Fibroblast of villous mesenchyme (primary cell): ENCODE results near the gene PLXDC2. TPM values are rescaled to one million over a fixed set of nuclear protein-coding genes. Genes with fewer than 3 reads are reported as not detected.
A peak's percentile ranks its signal among the peaks of the same experiment; 100 is the strongest.

Experiments used
- DNase-seq: peaks from one replicate; pipeline ENCODE4 v3.0.0-alpha.2; 2010; ENCODE audit warnings: low read depth
- H3K4me3 ChIP-seq: 2 replicates; pipeline ENCODE4 v1.5.1; 2011; ENCODE audit warnings: low read depth, mild to moderate bottlenecking, low read length
- total RNA-seq: library from RNA; depleted of rRNA; stranded (reverse); fragments of >200 nt; gene quantifications from 2 replicates; pipeline ENCODE4 v1.2.3, GENCODE V29; 2012
- TF ChIP-seq, protein P1 (sequence below): IDR thresholded peaks from 2 replicates; pipeline ENCODE4 v1.5.1; 2012; ENCODE audit warnings: low read depth, mild to moderate bottlenecking, low read length; ENCODE audit not compliant: insufficient read depth

Gene PLXDC2
- total RNA-seq, 1 donor: 19.0 TPM

DNA sequence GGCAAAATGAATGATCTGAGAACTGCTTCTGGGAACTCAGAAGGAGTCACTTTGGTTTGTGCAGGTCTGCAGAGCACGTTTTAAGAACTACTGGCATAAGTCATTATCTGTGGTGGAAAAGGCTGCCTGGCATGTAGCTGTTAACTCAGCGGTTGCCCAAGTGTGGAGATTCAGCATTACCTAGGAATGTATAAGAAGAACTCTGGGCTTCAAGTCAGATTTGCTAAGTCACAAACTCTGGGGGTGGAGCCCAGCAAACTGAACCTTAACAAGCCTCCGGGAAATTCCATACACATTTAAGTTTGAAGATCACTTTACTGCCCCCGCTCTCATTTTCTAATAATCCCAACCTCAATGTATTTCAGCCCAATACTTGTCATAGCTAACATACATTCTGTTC lies 31.1 kb downstream of the PLXDC2 start:
- H3K4me3 ChIP-seq: no peak overlapping the region
- TF ChIP-seq, protein P1, sequence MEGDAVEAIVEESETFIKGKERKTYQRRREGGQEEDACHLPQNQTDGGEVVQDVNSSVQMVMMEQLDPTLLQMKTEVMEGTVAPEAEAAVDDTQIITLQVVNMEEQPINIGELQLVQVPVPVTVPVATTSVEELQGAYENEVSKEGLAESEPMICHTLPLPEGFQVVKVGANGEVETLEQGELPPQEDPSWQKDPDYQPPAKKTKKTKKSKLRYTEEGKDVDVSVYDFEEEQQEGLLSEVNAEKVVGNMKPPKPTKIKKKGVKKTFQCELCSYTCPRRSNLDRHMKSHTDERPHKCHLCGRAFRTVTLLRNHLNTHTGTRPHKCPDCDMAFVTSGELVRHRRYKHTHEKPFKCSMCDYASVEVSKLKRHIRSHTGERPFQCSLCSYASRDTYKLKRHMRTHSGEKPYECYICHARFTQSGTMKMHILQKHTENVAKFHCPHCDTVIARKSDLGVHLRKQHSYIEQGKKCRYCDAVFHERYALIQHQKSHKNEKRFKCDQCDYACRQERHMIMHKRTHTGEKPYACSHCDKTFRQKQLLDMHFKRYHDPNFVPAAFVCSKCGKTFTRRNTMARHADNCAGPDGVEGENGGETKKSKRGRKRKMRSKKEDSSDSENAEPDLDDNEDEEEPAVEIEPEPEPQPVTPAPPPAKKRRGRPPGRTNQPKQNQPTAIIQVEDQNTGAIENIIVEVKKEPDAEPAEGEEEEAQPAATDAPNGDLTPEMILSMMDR: no peak
- peak; percentile 79 for DNase-seq

DNA sequence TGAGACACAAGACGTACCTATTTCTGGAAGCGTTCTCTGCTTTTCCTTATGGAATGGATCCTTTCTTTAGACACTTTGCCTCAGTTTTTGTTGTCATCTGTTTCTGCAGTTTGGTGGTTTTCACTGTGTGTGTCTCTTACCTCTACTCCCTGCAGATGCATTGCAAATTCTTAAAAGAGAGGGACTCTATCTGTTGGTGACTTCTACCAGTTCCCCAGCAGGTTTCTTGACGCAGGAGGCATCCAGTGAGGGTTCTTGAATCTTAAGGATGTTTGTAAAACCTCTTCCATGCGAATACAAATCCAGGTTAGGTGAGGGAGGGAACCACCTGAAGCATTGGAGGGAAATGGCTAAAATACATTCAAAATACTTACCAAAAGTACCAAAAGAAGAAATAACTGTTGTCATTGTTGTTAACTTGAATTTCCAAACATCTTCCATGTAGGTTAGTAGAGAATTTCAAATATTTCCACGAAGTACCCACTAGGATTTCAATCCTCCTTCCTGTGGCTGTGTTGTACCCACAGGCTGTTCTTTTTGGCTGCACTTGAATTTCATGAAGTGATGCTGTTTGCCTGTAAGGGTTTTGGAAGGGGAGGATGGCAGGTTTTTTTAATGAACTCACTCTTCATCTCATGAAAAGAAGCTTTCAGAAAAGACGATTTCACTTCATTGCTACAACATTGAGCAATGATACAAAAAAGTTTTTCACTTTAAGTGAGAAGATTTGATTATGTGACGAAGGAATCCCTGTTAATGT lies 32.2 kb downstream of the PLXDC2 start:
- TF ChIP-seq, protein P1: no peak
- DNase-seq: no peak
- no peak overlapping the region for H3K4me3 ChIP-seq

DNA sequence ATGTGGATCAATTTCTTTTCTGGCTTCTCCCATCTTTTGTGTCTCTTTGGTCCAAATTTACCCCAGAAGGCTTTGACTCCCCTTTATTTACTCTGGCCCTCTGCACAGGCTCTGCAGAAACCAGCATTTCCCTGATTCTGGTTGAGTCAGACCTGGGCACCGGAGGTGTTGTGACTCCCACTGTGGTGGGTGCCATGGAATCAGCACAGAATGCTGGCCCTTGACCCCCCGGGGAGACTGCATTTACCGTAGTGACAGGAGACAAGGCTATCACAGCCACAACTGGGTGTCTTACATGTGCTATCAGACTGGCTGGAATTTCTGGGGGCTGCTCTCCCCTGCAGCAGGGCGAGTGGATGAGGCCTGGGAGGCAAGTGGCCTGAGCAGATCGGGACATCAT lies 37.6 kb downstream of the PLXDC2 start:
- TF ChIP-seq, protein P1: no peak
- no peak for DNase-seq
- H3K4me3 ChIP-seq: no peak overlapping the region

DNA sequence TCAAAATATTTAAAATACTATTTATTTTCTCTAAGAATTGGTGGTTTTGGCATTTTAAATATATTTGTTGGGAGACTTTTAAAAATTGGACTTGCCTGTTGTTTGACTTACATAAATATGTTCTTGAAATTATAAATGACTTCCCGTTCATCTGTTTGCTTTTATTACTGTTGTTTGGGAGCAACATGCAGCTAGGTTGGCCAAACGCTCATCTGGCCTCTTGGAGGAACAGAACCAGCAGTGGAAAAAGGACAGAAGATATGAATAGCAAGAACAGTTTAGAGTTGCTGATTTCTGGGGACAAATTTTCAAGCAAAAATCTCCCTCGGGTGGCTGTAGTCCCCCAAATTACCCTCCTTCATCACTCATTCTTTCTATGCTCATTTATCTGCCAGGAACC lies 41.6 kb downstream of the PLXDC2 start:
- no peak for DNase-seq
- no peak overlapping the region for H3K4me3 ChIP-seq
- TF ChIP-seq, protein P1: no peak

DNA sequence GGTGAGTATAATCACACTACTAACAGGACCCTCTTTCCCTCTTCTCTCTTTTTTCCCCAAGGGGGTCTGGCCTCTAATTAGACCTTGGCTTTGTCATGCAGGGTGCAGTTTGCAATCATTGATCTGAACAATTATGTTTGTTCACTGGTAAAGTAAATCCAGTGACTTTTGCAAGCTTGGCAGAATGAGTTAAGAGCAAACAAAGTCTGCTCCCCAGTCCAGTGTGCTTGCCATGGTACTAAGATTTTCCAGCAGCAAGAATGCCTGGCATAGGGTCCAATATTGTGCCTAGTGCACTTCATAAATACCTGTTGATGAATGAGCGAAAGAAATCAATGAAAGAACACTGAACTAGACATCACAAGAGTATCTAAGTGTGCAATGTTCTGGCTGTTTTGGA lies 43.9 kb downstream of the PLXDC2 start:
- TF ChIP-seq, protein P1: no peak
- no peak overlapping the region for H3K4me3 ChIP-seq
- DNase-seq: no peak

DNA sequence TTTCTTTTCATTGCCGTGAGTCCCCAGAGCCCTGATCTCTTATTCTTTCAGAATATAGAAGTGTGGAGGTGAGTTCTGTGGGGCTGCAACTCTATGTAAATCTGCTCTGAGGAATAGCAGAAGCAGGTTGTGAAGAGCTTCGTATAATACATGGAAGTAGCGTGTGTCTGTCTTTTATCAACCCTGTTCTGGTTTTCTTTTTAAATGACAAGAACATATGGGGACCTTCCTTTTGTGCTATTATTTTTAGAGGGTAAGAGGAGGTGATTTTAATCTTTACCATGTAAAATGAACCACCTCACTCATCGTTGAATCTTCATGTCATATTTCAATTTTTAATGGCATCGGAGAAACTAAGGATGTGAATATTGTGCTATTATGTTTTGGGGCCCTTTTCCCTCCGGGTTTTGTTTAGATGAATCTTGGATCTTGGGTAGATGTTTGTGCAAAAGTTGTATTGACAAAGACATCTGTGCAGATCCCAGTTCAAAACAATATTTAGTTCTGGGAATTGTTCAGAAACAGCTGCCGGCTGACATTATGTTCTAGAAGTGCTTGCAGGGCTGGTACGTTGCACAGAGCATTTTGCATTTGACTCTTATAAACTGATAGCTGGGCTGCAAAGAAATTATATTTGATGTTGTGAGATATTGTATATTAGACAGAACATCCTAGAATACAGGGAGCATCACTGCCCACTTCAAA lies 46.7 kb downstream of the PLXDC2 start:
- DNase-seq: no peak
- no peak overlapping the region for H3K4me3 ChIP-seq
- TF ChIP-seq, protein P1: no peak

DNA sequence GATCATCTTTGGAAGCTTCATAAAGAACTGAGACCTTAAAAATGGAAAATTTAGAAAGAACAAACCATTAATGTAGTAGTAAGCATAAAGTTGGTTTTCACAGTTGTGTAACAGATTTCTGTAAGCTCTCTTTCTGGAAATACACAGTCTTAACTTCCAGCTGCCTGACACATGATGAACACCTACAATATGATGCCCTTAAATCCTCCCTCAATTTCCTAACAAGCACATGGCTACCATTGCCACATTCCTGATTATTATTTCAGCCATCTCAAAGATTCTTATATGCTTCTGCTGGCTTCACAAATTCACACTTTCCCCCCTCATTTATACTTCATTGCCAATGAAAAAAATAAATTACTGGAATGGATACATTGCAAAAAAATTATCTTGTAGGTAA lies 49.4 kb downstream of the PLXDC2 start:
- H3K4me3 ChIP-seq: no peak overlapping the region
- no peak for DNase-seq
- TF ChIP-seq, protein P1: no peak
